IPS-18a (cell line): Measurements from ENCODE around the gene MT1H.

Experiments used
- H3K27ac ChIP-seq: one replicate; pipeline ENCODE4 v1.5.1; 2013; ENCODE audit warnings: low read length
- H3K27me3 ChIP-seq: one replicate; pipeline ENCODE4 v1.6.1; 2013; ENCODE audit warnings: mild to moderate bottlenecking, low read length; ENCODE audit not compliant: control insufficient read depth, insufficient read depth
- H3K36me3 ChIP-seq: one replicate; pipeline ENCODE4 v1.6.1; 2013; ENCODE audit warnings: low read depth, low read length; ENCODE audit not compliant: control insufficient read depth
- H3K4me1 ChIP-seq: one replicate; pipeline ENCODE4 v1.6.1; 2013; ENCODE audit warnings: low read depth, low read length; ENCODE audit not compliant: control insufficient read depth
- H3K4me3 ChIP-seq: one replicate; pipeline ENCODE4 v1.5.1; 2013; ENCODE audit warnings: low read length
- H3K9ac ChIP-seq: one replicate; pipeline ENCODE4 v1.6.1; 2013; ENCODE audit warnings: mild to moderate bottlenecking, low read length, moderate library complexity
- H3K9me3 ChIP-seq: one replicate; pipeline ENCODE4 v1.6.1; 2013; ENCODE audit warnings: low read depth, low read length; ENCODE audit not compliant: control insufficient read depth

MT1H gene

GRCh38 chr16:56630134-56630533 is 39.5 kb upstream of the MT1H start:
- H3K4me1 ChIP-seq = peaks cover 12% of the 10 kb centered on the region
- H3K9me3 ChIP-seq = no peaks in the 10 kb centered on the region
- H3K4me3 ChIP-seq = no peak overlapping the region
- no peak overlapping the region for H3K27ac ChIP-seq
- no peak overlapping the region for H3K9ac ChIP-seq
- peaks cover 100% of the 10 kb centered on the region for H3K27me3 ChIP-seq
- no peaks in the 10 kb centered on the region for H3K36me3 ChIP-seq

- no peak overlapping the region for H3K27ac ChIP-seq
- no peak overlapping the region for H3K4me3 ChIP-seq
- no peaks in the 10 kb centered on the region for H3K9me3 ChIP-seq
- H3K4me1 ChIP-seq = peaks cover 7% of the 10 kb centered on the region
- H3K36me3 ChIP-seq = no peaks in the 10 kb centered on the region
- peaks cover 100% of the 10 kb centered on the region for H3K27me3 ChIP-seq
- no peak overlapping the region for H3K9ac ChIP-seq
These were observed 38.4 kb upstream of the MT1H start for GRCh38 chr16:56631197-56631596.

GRCh38 chr16:56631832-56632155 is 37.8 kb upstream of the MT1H start:
- Histone ChIP-seq H3K27ac (no peak overlapping the region), H3K4me3 (peak overlapping the region; percentile 48), H3K9me3 (no peaks in the 10 kb centered on the region), H3K4me1 (peaks cover 5% of the 10 kb centered on the region), H3K36me3 (no peaks in the 10 kb centered on the region), H3K9ac (no peak overlapping the region), H3K27me3 (peaks cover 100% of the 10 kb centered on the region)

GRCh38 chr16:56632156-56632847 is 37.3 kb upstream of the MT1H start, which contains the start of gene MT1M:
TSS of gene MT1M (plus strand) at chr16:56632659. CDS start at chr16:56632732, 73 bp downstream.
- peaks cover 100% of the 10 kb centered on the region for H3K27me3 ChIP-seq

GRCh38 chr16:56632848-56633365 is 36.7 kb upstream of the MT1H start:
- Histone ChIP-seq H3K4me3 (peak overlapping the region; percentile 48), H3K4me1 (no peaks in the 10 kb centered on the region), H3K36me3 (no peaks in the 10 kb centered on the region), H3K9me3 (no peaks in the 10 kb centered on the region), H3K27me3 (peaks cover 100% of the 10 kb centered on the region), H3K9ac (no peak overlapping the region), H3K27ac (no peak overlapping the region)

More at GRCh38 chr16:56632156-56632847, 37.3 kb upstream of the MT1H start, which contains the start of gene MT1M:
- Histone ChIP-seq H3K4me3 (peak within 1 kb of the TSS; percentile 48), H3K27ac (no peak within 1 kb of the TSS), H3K36me3 (no peaks in the 10 kb centered on the region), H3K4me1 (peaks cover under 1% of the 10 kb centered on the region), H3K9me3 (no peaks in the 10 kb centered on the region), H3K9ac (no peak within 1 kb of the TSS)

- H3K9me3 ChIP-seq = no peaks in the 10 kb centered on the region
- no peaks in the 10 kb centered on the region for H3K4me1 ChIP-seq
- H3K27me3 ChIP-seq = peaks cover 100% of the 10 kb centered on the region
- no peak overlapping the region for H3K4me3 ChIP-seq
- no peaks in the 10 kb centered on the region for H3K36me3 ChIP-seq
- H3K27ac ChIP-seq = no peak overlapping the region
- no peak overlapping the region for H3K9ac ChIP-seq
These were observed 36.1 kb upstream of the MT1H start for GRCh38 chr16:56633535-56633934.

GRCh38 chr16:56634715-56635440 is 34.7 kb upstream of the MT1H start:
- no peaks in the 10 kb centered on the region for H3K9me3 ChIP-seq
- H3K36me3 ChIP-seq = no peaks in the 10 kb centered on the region
- H3K27ac ChIP-seq = no peak overlapping the region
- no peaks in the 10 kb centered on the region for H3K4me1 ChIP-seq
- H3K27me3 ChIP-seq = peaks cover 100% of the 10 kb centered on the region
- peak overlapping the region; percentile 51 for H3K4me3 ChIP-seq
- H3K9ac ChIP-seq = no peak overlapping the region

GRCh38 chr16:56635441-56635967 is 34.1 kb upstream of the MT1H start:
- H3K27ac ChIP-seq = no peak overlapping the region
- H3K36me3 ChIP-seq = no peaks in the 10 kb centered on the region
- H3K4me3 ChIP-seq = peak overlapping the region; percentile 51
- peaks cover 100% of the 10 kb centered on the region for H3K27me3 ChIP-seq
- H3K4me1 ChIP-seq = no peaks in the 10 kb centered on the region
- no peak overlapping the region for H3K9ac ChIP-seq
- H3K9me3 ChIP-seq = no peaks in the 10 kb centered on the region

- H3K4me3 ChIP-seq = no peak overlapping the region
- H3K27ac ChIP-seq = no peak overlapping the region
- no peaks in the 10 kb centered on the region for H3K36me3 ChIP-seq
- H3K27me3 ChIP-seq = peaks cover 100% of the 10 kb centered on the region
- H3K9me3 ChIP-seq = no peaks in the 10 kb centered on the region
- no peak overlapping the region for H3K9ac ChIP-seq
- no peaks in the 10 kb centered on the region for H3K4me1 ChIP-seq
These were observed 32.8 kb upstream of the MT1H start for GRCh38 chr16:56636616-56637413.

- Histone ChIP-seq H3K4me1 (no peaks in the 10 kb centered on the region), H3K9ac (no peak within 1 kb of the TSS), H3K4me3 (peak within 1 kb of the TSS; percentile 51), H3K27ac (no peak within 1 kb of the TSS), H3K9me3 (no peaks in the 10 kb centered on the region), H3K36me3 (no peaks in the 10 kb centered on the region), H3K27me3 (peaks cover 100% of the 10 kb centered on the region)
These were observed 31.5 kb upstream of the MT1H start, which contains the start of gene MT1A for GRCh38 chr16:56637814-56638750. TSS of gene MT1A (plus strand) at chr16:56638666. CDS start at chr16:56638739, 73 bp downstream.
